Spleen (tissue), 11 donors: Measurements from ENCODE around the gene WDFY2. TPM values are rescaled to one million over a fixed set of nuclear protein-coding genes. Genes with fewer than 3 reads are reported as not detected.
A peak's percentile ranks its signal among the peaks of the same experiment; 100 is the strongest.

Experiments used
- DNase-seq: peaks from one replicate; pipeline ENCODE4 v3.0.0-alpha.2; 2020
- H3K27ac ChIP-seq, 8 donors: fragments of 200-600 bp; sonication (generic) in 7 of 8; 1 replicate in 4 of 8; 2 replicates in 4 of 8; pipeline versions ENCODE4 v1.5.0 to v1.8.0; 2016 to 2021; ENCODE audit warnings: inconsistent platforms in 4 of 8, mild to moderate bottlenecking in 4 of 8, moderate library complexity in 1 of 8
- H3K27me3 ChIP-seq, 7 donors: fragments of 200-600 bp; sonication (generic) in 6 of 7; replicated peaks in 1 of 7; 1 replicate in 4 of 7; 2 replicates in 3 of 7; pipeline versions ENCODE4 v1.5.0 to v1.8.0; 2016 to 2021; ENCODE audit warnings: inconsistent platforms in 3 of 7, mild to moderate bottlenecking in 1 of 7
- H3K36me3 ChIP-seq, 6 donors: fragments of 200-600 bp; sonication (generic) in 5 of 6; 1 replicate in 4 of 6; 2 replicates in 2 of 6; pipeline versions ENCODE4 v1.5.0 to v1.8.0; 2016 to 2021; ENCODE audit warnings: inconsistent platforms in 2 of 6
- H3K4me1 ChIP-seq, 6 donors: fragments of 200-600 bp; sonication (generic) in 5 of 6; 1 replicate in 3 of 6; 2 replicates in 3 of 6; pipeline versions ENCODE4 v1.5.0 to v1.8.0; 2016 to 2021; ENCODE audit warnings: inconsistent platforms in 3 of 6
- H3K4me3 ChIP-seq, 8 donors: fragments of 200-600 bp; sonication (generic) in 7 of 8; 1 replicate in 4 of 8; 2 replicates in 4 of 8; pipeline versions ENCODE4 v1.5.0 to v1.8.0; 2016 to 2021; ENCODE audit warnings: inconsistent platforms in 4 of 8, mild to moderate bottlenecking in 4 of 8, moderate library complexity in 2 of 8
- H3K9me3 ChIP-seq, 8 donors: fragments of 200-600 bp; sonication (generic) in 7 of 8; 1 replicate in 4 of 8; 2 replicates in 4 of 8; pipeline versions ENCODE4 v1.5.0 to v1.8.0; 2016 to 2021; ENCODE audit warnings: inconsistent platforms in 4 of 8
- POLR2A ChIP-seq, 3 donors: fragments of 450-650 bp; IDR thresholded peaks; one replicate each; pipeline ENCODE4 v1.5.1; 2017; ENCODE audit warnings: antibody characterized with exemption in 3 of 3, mild to moderate bottlenecking in 1 of 3
- POLR2AphosphoS5 ChIP-seq, 3 donors: sonication (generic); formaldehyde crosslinking; IDR thresholded peaks; one replicate each; pipeline ENCODE4 v1.5.1; 2017; ENCODE audit warnings: antibody characterized with exemption in 3 of 3
- WGBS, 5 donors: extraction: QIAGEN DNeasy Blood & Tissue Kit in 3 of 5; methylation state at CpG; one replicate each; pipeline versions ENCODE4 v1.1.5 to v1.1.7; 2013 to 2018; 5-methylcytosine and 5-hydroxymethylcytosine counted together
- intact Hi-C: fragments of 100-400 bp; cut with DNase I; formaldehyde crosslinking; loops from one replicate; pipeline ENCODE4 v1.15.0; 2023; ENCODE audit warnings: low total_unique reads
- polyA plus RNA-seq, 3 donors: library from polyadenylated mRNA; stranded (reverse); fragments of 200-250 nt; gene quantifications; one replicate each; pipeline ENCODE4 v1.2.1, GENCODE V29; 2013
- total RNA-seq, 7 donors: library from RNA; depleted of rRNA in 3 of 7; stranded (reverse); fragments of >200 nt in 3 of 7; fragmentation: NEBNext Ultra II Directional in 4 of 7; extraction: Animal tissue kit (Norgen Biotek cat#: 25700) in 4 of 7; gene quantifications; one replicate each; pipeline versions ENCODE4 v1.1.0 to v1.2.1, GENCODE V29; 2016 to 2021
- TF ChIP-seq, protein P1 (sequence below), 11 experiments: fragments of 200-600 bp in 7 of 11; fragments of 450-650 bp in 4 of 11; sonication (generic) in 4 of 11; IDR thresholded peaks in 8 of 11; conservative IDR thresholded peaks in 3 of 11; 1 replicate in 7 of 11; 2 replicates in 4 of 11; pipeline versions ENCODE4 v1.4.0 to v1.8.0; 2016 to 2021; ENCODE audit warnings: antibody characterized with exemption in 11 of 11, inconsistent platforms in 4 of 11, mild to moderate bottlenecking in 1 of 11
- donor health status: healthy with polysubstance abuse.
- donor health status: DM: no; HTN: no; CAD: no; lungs with moderate emphysema.
- donor health status: DM: no; HTN: no; CAD: no.
- donor health status: Bipolar disorder and iron deficiency.
- donor health status: healthy.
- donor health status: DM: no; HTN: no; CAD: no.
- donor health status: DM: yes; HTN: yes; CAD: no.

WDFY2 gene
- total and polyA plus RNA-seq, 10 donors = 3.0 to 32.2 (median 24.9) TPM

GRCh38 chr13:51603716-51604115 is 19.5 kb downstream of the WDFY2 start:
- intact Hi-C loops = no loop called here
- Histone ChIP-seq H3K4me3 (no peak overlapping the region), H3K27ac (no peak overlapping the region), H3K36me3 (no peaks in the 10 kb centered on the region), H3K9me3 (peaks cover 0 to 4% (median 0%) of the 10 kb centered on the region in 8 donors), H3K4me1 (peaks cover 0 to 63% (median 35%) of the 10 kb centered on the region in 6 donors), H3K27me3 (no peaks in the 10 kb centered on the region)
- TF ChIP-seq, protein P1, sequence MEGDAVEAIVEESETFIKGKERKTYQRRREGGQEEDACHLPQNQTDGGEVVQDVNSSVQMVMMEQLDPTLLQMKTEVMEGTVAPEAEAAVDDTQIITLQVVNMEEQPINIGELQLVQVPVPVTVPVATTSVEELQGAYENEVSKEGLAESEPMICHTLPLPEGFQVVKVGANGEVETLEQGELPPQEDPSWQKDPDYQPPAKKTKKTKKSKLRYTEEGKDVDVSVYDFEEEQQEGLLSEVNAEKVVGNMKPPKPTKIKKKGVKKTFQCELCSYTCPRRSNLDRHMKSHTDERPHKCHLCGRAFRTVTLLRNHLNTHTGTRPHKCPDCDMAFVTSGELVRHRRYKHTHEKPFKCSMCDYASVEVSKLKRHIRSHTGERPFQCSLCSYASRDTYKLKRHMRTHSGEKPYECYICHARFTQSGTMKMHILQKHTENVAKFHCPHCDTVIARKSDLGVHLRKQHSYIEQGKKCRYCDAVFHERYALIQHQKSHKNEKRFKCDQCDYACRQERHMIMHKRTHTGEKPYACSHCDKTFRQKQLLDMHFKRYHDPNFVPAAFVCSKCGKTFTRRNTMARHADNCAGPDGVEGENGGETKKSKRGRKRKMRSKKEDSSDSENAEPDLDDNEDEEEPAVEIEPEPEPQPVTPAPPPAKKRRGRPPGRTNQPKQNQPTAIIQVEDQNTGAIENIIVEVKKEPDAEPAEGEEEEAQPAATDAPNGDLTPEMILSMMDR (IDR thresholded peaks at IDR 0.05 in 8 of 11, conservative IDR thresholded peaks at IDR 0.05 in 3 of 11) = no peak
- TF ChIP-seq POLR2A (IDR thresholded peaks at IDR 0.05) = no peak
- TF ChIP-seq POLR2AphosphoS5 (IDR thresholded peaks at IDR 0.05) = no peak
- no peak for DNase-seq
- WGBS, 5 donors = 89 to 100% (median 95%) methylated on average over 1 of the region's 1 CpG

- peaks cover 0 to 4% (median 0%) of the 10 kb centered on the region in 8 donors for H3K9me3 ChIP-seq
- no peaks in the 10 kb centered on the region for H3K36me3 ChIP-seq
- no peak overlapping the region for H3K27ac ChIP-seq
- 65 to 78% (median 72%) methylated on average over 4 of the region's 4 CpGs for WGBS, 5 donors
- peaks cover 0 to 62% (median 20%) of the 10 kb centered on the region in 6 donors for H3K4me1 ChIP-seq
- no peak for TF ChIP-seq POLR2AphosphoS5 (IDR thresholded peaks at IDR 0.05)
- no peak for TF ChIP-seq POLR2A (IDR thresholded peaks at IDR 0.05)
- TF ChIP-seq, protein P1 (IDR thresholded peaks at IDR 0.05 in 8 of 11, conservative IDR thresholded peaks at IDR 0.05 in 3 of 11) = no peak
- H3K27me3 ChIP-seq = no peaks in the 10 kb centered on the region
- DNase-seq = no peak
- no peak overlapping the region for H3K4me3 ChIP-seq
- intact Hi-C loops = no loop called here
Measured at GRCh38 chr13:51605698-51606097, 21.4 kb downstream of the WDFY2 start.

- TF ChIP-seq POLR2A (IDR thresholded peaks at IDR 0.05) = no peak
- no peak for TF ChIP-seq POLR2AphosphoS5 (IDR thresholded peaks at IDR 0.05)
- TF ChIP-seq, protein P1 (IDR thresholded peaks at IDR 0.05 in 8 of 11, conservative IDR thresholded peaks at IDR 0.05 in 3 of 11) = no peak
- Histone ChIP-seq H3K4me3 (no peak overlapping the region), H3K9me3 (peaks cover 0 to 4% (median 0%) of the 10 kb centered on the region in 8 donors), H3K27me3 (no peaks in the 10 kb centered on the region), H3K36me3 (no peaks in the 10 kb centered on the region), H3K27ac (no peak overlapping the region), H3K4me1 (peaks cover 2 to 62% (median 13%) of the 10 kb centered on the region in 6 donors)
- 71 to 94% (median 83%) methylated on average over 1 of the region's 1 CpG for WGBS, 5 donors
- intact Hi-C loops = no loop called here
- DNase-seq = no peak
Measured at GRCh38 chr13:51607165-51607564, 22.9 kb downstream of the WDFY2 start.

DNA sequence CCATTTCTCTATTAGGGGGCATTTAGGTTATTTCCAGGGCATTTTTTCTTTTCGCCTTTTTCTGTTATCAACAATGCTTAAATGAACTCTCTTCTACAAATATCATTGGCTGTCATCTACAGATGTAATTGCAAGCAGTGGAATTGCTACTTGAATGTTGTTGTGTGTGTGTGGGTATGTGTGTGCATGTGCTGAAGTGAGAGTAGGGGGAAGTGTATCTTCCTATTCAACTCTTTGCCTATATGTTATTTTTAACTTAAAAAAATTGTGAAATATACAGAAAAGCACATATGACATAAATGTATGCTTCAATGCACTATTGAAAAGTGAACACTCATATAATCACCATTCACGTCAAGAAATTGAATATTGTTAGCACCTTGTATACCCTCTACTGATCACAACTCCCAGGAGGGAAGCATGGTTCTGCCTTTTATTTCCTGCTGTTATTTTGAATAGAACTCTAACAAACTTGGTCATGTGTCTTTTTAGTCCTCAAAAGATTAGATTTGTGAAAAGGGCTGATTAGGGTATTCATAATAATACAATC is 24.7 kb downstream of the WDFY2 start:
- H3K4me3 ChIP-seq = no peak overlapping the region
- H3K9me3 ChIP-seq = peaks cover 0 to 4% (median 0%) of the 10 kb centered on the region in 8 donors
- WGBS, 5 donors = 68 to 84% (median 76%) methylated on average over 2 of the region's 2 CpGs
- H3K27ac ChIP-seq = peak overlapping the region in 3 of 8 donors; percentile 1 to 42 (median 7)
- DNase-seq = no peak
- peaks cover 4 to 77% (median 23%) of the 10 kb centered on the region in 6 donors for H3K4me1 ChIP-seq
- H3K27me3 ChIP-seq = no peaks in the 10 kb centered on the region
- H3K36me3 ChIP-seq = no peaks in the 10 kb centered on the region
- TF ChIP-seq POLR2AphosphoS5 (IDR thresholded peaks at IDR 0.05) = no peak
- intact Hi-C loops = no loop called here
